NCI-H2081 (cell line): Measurements from ENCODE around the gene SH3GL3.

Experiments
- DNase-seq, 2 experiments: peaks; one replicate each; lab custom pipeline; 2025; lab: John Stamatoyannopoulos, UW

The SH3GL3 gene

GRCh38 chr15:83462026-83462425, 14.9 kb downstream of the SH3GL3 start:
- DNase-seq, result no peak

- DNase-seq, result no peak
Measured at GRCh38 chr15:83462953-83463433, 15.9 kb downstream of the SH3GL3 start.

GRCh38 chr15:83470887-83471286, 23.7 kb downstream of the SH3GL3 start:
- no peak for DNase-seq

- DNase-seq, result no peak
Measured at GRCh38 chr15:83471307-83471866, 24.2 kb downstream of the SH3GL3 start.

- DNase-seq, result no peak
Measured at GRCh38 chr15:83472151-83472550, 25.0 kb downstream of the SH3GL3 start.

GRCh38 chr15:83472797-83473196, 25.7 kb downstream of the SH3GL3 start:
- DNase-seq, result no peak

GRCh38 chr15:83474578-83474977, 27.4 kb downstream of the SH3GL3 start:
- no peak for DNase-seq

- no peak for DNase-seq
Measured at GRCh38 chr15:83475551-83475950, 28.4 kb downstream of the SH3GL3 start.

- DNase-seq, result no peak
Measured at GRCh38 chr15:83476066-83476465, 28.9 kb downstream of the SH3GL3 start.

- no peak for DNase-seq
Measured at GRCh38 chr15:83476708-83477107, 29.6 kb downstream of the SH3GL3 start.

GRCh38 chr15:83477172-83477807, 30.1 kb downstream of the SH3GL3 start:
- no peak for DNase-seq

GRCh38 chr15:83477808-83478537, 30.8 kb downstream of the SH3GL3 start:
- no peak for DNase-seq

GRCh38 chr15:83483612-83484011, 36.5 kb downstream of the SH3GL3 start:
- no peak for DNase-seq

- no peak for DNase-seq
Measured at GRCh38 chr15:83484636-83485035, 37.5 kb downstream of the SH3GL3 start.

- no peak for DNase-seq
Measured at GRCh38 chr15:83486363-83486762, 39.2 kb downstream of the SH3GL3 start.

- DNase-seq, result no peak
Measured at GRCh38 chr15:83487519-83487918, 40.4 kb downstream of the SH3GL3 start.

GRCh38 chr15:83489690-83490089, 42.5 kb downstream of the SH3GL3 start:
- no peak for DNase-seq

GRCh38 chr15:83491486-83491885, 44.3 kb downstream of the SH3GL3 start:
- no peak for DNase-seq

- DNase-seq, result no peak
Measured at GRCh38 chr15:83496766-83497165, 49.6 kb downstream of the SH3GL3 start.

GRCh38 chr15:83498374-83498773, 51.2 kb downstream of the SH3GL3 start:
- no peak for DNase-seq

- no peak for DNase-seq
Measured at GRCh38 chr15:83498801-83499200, 51.7 kb downstream of the SH3GL3 start.

GRCh38 chr15:83499476-83499875, 52.3 kb downstream of the SH3GL3 start:
- no peak for DNase-seq
